Measurements from ENCODE around the gene TOM1L2.

- no peak for TF ChIP-seq TCF12 (IDR thresholded peaks at IDR 0.05; ENCODE audit: low read depth)
- no peak for TF ChIP-seq EGR1 (IDR thresholded peaks at IDR 0.05)
- no peak for TF ChIP-seq YY1 (IDR thresholded peaks at IDR 0.05; ENCODE audit: low read depth)
- TF ChIP-seq CEBPB (IDR thresholded peaks at IDR 0.05): no peak
- TF ChIP-seq EP300 (IDR thresholded peaks at IDR 0.05; ENCODE audit: borderline replicate concordance): no peak
- TF ChIP-seq, protein P1, sequence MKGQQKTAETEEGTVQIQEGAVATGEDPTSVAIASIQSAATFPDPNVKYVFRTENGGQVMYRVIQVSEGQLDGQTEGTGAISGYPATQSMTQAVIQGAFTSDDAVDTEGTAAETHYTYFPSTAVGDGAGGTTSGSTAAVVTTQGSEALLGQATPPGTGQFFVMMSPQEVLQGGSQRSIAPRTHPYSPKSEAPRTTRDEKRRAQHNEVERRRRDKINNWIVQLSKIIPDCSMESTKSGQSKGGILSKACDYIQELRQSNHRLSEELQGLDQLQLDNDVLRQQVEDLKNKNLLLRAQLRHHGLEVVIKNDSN (IDR thresholded peaks at IDR 0.05): no peak
- no peak for TF ChIP-seq NFIC (IDR thresholded peaks at IDR 0.05)
- no peak for TF ChIP-seq CREB1 (IDR thresholded peaks at IDR 0.05; ENCODE audit: low read depth)
- TF ChIP-seq FOXM1 (IDR thresholded peaks at IDR 0.05; ENCODE audit: borderline replicate concordance, low read depth): no peak
- TF ChIP-seq TEAD4 (IDR thresholded peaks at IDR 0.05): no peak
- no peak for TF ChIP-seq MAX (IDR thresholded peaks at IDR 0.05)
- TF ChIP-seq RAD21 (IDR thresholded peaks at IDR 0.05; ENCODE audit: low read depth): no peak
- no peak for TF ChIP-seq TAF1 (IDR thresholded peaks at IDR 0.05; ENCODE audit: low read depth)
- TF ChIP-seq ZBTB7A (IDR thresholded peaks at IDR 0.05; ENCODE audit: low read depth): no peak
Observed at GRCh38 chr17:17998934-17999333, 26.7 kb upstream of the TOM1L2 start.

Measured in Ishikawa (cell line).